HG03457 (cell line): ENCODE results near the gene DMXL2.
"Not testable (repeated sequence)": the region's sequence is repeated elsewhere in the genome, so short reads cannot be mapped to it uniquely, and the experiment has no call there.

Experiments used
- ATAC-seq: cut with Tn5 transposase; IDR thresholded peaks from one replicate; pipeline ENCODE4 v1.9.1; 2021; ENCODE audit warnings: moderate number of reproducible peaks; ENCODE audit not compliant: unreplicated experiment

The DMXL2 gene

GRCh38 chr15:51622604-51623370, at the start of gene DMXL2:
TSS of gene DMXL2 (minus strand) at chr15:51622771. CDS start at chr15:51622545, 226 bp downstream.
- ATAC-seq: no peak

GRCh38 chr15:51672155-51672687, 49.6 kb upstream of the DMXL2 start:
- ATAC-seq: no peak

- ATAC-seq: no peak
These were observed 46.8 kb upstream of the DMXL2 start for GRCh38 chr15:51669381-51669780.

GRCh38 chr15:51668446-51668845, 45.9 kb upstream of the DMXL2 start:
- no peak for ATAC-seq

- ATAC-seq: no peak
These were observed 44.9 kb upstream of the DMXL2 start for GRCh38 chr15:51667478-51667877.

GRCh38 chr15:51661072-51661471, 38.5 kb upstream of the DMXL2 start:
- no peak for ATAC-seq

GRCh38 chr15:51658664-51659063, 36.1 kb upstream of the DMXL2 start:
- no peak for ATAC-seq

GRCh38 chr15:51655401-51656057, 33.0 kb upstream of the DMXL2 start:
- ATAC-seq: not testable (repeated sequence)

GRCh38 chr15:51652084-51652668, 29.6 kb upstream of the DMXL2 start:
- no peak for ATAC-seq

GRCh38 chr15:51649659-51650521, 27.3 kb upstream of the DMXL2 start:
- ATAC-seq: peak; percentile 67

- ATAC-seq: not testable (repeated sequence)
These were observed 26.1 kb upstream of the DMXL2 start for GRCh38 chr15:51648643-51649042.

GRCh38 chr15:51648101-51648500, 25.5 kb upstream of the DMXL2 start:
- ATAC-seq: not testable (repeated sequence)

- no peak for ATAC-seq
These were observed 24.6 kb upstream of the DMXL2 start for GRCh38 chr15:51647128-51647562.

GRCh38 chr15:51642696-51643095, 20.1 kb upstream of the DMXL2 start:
- no peak for ATAC-seq

- no peak for ATAC-seq
These were observed 19.0 kb upstream of the DMXL2 start for GRCh38 chr15:51641490-51642130.

GRCh38 chr15:51634591-51635198, 12.1 kb upstream of the DMXL2 start:
- no peak for ATAC-seq

GRCh38 chr15:51629612-51630011, 7.0 kb upstream of the DMXL2 start:
- ATAC-seq: no peak

GRCh38 chr15:51625236-51625635, 2.7 kb upstream of the DMXL2 start:
- no peak for ATAC-seq

- ATAC-seq: no peak
These were observed 1.5 kb upstream of the DMXL2 start for GRCh38 chr15:51624022-51624421.
